ENCODE data around the gene OLIG1.
A peak's percentile ranks its signal among the peaks of the same experiment; 100 is the strongest.

OLIG1 gene

DNA sequence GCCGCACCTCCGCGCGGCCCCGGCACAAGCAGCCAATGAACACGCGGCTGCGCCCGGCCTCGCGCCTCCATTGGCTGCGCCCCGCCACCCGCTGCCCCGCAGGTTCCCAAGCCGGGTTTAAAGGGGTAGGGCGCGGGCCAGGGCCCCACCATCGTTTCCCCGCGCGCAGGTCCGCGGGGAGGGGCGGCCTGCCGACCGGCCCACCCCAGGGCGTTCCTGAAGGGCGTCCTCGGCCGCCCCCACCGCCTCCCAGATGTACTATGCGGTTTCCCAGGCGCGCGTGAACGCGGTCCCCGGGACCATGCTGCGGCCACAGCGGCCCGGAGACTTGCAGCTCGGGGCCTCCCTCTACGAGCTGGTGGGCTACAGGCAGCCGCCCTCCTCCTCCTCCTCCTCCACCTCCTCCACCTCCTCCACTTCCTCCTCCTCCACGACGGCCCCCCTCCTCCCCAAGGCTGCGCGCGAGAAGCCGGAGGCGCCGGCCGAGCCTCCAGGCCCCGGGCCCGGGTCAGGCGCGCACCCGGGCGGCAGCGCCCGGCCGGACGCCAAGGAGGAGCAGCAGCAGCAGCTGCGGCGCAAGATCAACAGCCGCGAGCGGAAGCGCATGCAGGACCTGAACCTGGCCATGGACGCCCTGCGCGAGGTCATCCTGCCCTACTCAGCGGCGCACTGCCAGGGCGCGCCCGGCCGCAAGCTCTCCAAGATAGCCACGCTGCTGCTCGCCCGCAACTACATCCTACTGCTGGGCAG lies at the start of gene OLIG1:
Gene OLIG1 (plus strand): TSS at position 148 of the 750 bp plus-strand sequence. CDS start 106 bp downstream, at position 254.
- DNase-seq (ENCODE audit: low read depth), result peak; percentile 56

DNA sequence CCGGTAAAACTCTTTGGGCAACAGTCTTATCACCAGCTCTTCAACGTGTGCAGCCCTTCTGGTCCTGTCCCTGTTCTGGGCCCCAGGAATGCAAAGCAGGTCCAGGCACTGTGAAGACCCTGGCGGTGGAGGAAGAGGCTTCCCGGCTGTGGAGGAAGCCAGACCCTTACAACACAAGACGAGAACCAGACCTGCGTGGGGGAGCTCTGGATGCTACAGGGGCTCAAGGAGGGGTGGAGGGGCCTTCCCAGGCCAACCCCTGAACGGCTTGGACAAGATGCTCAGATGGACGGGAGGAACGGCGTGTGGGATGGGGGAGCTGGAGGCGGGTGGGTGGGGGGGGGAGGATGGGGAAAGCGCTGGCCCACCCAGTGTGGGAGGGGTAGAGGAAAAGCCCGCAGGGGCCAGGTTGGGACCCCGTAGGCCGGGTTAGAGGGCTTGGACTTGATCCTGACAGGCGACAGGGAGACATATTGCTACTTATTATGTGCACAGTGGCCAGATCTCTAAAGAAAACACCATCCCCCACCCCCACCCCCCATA lies 49.3 kb upstream of the OLIG1 start:
- DNase-seq (ENCODE audit: low read depth), result no peak

DNA sequence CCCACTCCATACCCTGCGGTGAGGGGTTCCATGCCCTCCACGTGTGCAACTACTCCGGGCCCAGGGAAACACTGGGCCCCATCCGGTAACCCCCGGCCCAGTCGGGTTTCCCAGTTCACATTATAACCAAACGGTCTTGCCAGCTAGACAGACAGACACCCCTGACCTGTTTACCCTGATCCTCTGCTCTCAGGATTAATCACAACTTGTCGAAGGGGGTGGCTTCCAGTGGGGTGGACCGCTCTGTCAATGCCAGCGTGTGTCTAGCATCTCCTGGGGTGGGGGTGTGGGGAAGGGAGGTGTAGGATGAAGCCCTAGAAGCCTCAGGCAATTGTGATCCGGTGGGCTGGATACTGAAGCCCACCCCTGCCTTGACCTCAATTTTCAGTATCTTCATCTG lies 48.8 kb upstream of the OLIG1 start:
- DNase-seq (ENCODE audit: low read depth), result no peak

- DNase-seq (ENCODE audit: low read depth), result no peak
Measured at GRCh38 chr21:33021667-33022066, 48.3 kb upstream of the OLIG1 start.

DNA sequence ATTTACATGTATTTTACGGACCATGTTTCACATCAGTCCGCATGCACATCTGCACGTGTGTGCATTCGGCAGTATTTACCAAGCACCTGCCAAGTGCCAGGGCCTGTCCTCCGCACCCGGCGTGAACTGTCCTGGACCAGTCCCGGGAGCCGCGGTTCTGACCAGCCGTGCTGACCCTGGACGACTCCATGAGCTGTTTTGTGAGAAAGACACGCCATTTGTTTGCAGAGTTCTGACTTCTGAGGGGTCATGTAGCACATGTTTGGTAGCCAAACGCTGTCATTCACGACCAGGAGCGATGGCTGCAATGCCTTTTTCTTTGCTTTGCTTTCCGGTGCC lies 47.5 kb upstream of the OLIG1 start:
- DNase-seq (ENCODE audit: low read depth), result no peak

DNA sequence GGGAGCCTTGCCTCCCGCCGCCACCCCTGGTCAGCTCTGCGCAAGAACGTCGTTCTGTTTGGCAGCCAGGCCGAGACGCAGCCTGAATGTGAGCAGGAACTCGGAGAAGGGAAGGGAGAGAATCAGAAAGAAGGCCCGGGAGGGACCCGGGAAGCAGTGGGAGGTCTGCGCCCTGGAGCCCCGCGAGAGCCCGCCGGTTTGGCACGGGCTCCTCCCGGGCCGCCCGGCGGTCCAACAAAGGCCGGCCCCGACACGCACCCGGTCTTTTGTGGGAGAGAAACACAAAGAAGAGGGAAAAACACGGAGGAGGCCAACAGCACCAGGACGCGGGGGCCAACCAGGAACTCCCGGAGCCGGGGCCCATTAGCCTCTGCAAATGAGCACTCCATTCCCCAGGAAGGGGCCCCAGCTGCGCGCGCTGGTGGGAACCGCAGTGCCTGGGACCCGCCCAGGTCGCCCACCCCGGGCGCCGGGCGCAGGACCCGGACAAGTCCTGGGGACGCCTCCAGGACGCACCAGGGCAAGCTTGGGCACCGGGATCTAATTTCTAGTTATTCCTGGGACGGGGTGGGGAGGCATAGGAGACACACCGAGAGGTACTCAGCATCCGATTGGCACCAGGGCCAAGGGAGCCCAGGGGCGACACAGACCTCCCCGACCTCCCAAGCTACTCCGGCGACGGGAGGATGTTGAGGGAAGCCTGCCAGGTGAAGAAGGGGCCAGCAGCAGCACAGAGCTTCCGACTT lies 46.9 kb upstream of the OLIG1 start:
- no peak for DNase-seq (ENCODE audit: low read depth)

GRCh38 chr21:33023574-33024200 lies 46.3 kb upstream of the OLIG1 start:
- no peak for DNase-seq (ENCODE audit: low read depth)

- DNase-seq (ENCODE audit: low read depth), result no peak
Measured at GRCh38 chr21:33024201-33025103, 45.5 kb upstream of the OLIG1 start.

- DNase-seq (ENCODE audit: low read depth), result no peak
Measured at GRCh38 chr21:33025106-33025488, 44.8 kb upstream of the OLIG1 start.

DNA sequence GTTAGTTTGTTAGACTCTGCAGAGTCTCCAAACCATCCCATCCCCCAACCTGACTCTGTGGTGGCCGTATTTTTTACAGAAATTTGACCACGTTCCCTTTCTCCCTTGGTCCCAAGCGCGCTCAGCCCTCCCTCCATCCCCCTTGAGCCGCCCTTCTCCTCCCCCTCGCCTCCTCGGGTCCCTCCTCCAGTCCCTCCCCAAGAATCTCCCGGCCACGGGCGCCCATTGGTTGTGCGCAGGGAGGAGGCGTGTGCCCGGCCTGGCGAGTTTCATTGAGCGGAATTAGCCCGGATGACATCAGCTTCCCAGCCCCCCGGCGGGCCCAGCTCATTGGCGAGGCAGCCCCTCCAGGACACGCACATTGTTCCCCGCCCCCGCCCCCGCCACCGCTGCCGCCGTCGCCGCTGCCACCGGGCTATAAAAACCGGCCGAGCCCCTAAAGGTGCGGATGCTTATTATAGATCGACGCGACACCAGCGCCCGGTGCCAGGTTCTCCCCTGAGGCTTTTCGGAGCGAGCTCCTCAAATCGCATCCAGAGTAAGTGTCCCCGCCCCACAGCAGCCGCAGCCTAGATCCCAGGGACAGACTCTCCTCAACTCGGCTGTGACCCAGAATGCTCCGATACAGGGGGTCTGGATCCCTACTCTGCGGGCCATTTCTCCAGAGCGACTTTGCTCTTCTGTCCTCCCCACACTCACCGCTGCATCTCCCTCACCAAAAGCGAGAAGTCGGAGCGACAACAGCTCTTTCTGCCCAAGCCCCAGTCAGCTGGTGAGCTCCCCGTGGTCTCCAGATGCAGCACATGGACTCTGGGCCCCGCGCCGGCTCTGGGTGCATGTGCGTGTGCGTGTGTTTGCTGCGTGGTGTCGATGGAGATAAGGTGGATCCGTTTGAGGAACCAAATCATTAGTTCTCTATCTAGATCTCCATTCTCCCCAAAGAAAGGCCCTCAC lies 44.2 kb upstream of the OLIG1 start, which contains the start of gene OLIG2:
Gene OLIG2 (plus strand): TSS at position 447 of the 954 bp plus-strand sequence. CDS start 928 bp downstream, outside the sequence.
- DNase-seq (ENCODE audit: low read depth), result peak; percentile 18

DNA sequence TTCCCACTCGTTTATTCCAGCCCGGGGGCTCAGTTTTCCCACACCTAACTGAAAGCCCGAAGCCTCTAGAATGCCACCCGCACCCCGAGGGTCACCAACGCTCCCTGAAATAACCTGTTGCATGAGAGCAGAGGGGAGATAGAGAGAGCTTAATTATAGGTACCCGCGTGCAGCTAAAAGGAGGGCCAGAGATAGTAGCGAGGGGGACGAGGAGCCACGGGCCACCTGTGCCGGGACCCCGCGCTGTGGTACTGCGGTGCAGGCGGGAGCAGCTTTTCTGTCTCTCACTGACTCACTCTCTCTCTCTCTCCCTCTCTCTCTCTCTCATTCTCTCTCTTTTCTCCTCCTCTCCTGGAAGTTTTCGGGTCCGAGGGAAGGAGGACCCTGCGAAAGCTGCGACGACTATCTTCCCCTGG lies 43.5 kb upstream of the OLIG1 start:
- no peak for DNase-seq (ENCODE audit: low read depth)

- DNase-seq (ENCODE audit: low read depth), result no peak
Measured at GRCh38 chr21:33026878-33027400, 43.0 kb upstream of the OLIG1 start.

DNA sequence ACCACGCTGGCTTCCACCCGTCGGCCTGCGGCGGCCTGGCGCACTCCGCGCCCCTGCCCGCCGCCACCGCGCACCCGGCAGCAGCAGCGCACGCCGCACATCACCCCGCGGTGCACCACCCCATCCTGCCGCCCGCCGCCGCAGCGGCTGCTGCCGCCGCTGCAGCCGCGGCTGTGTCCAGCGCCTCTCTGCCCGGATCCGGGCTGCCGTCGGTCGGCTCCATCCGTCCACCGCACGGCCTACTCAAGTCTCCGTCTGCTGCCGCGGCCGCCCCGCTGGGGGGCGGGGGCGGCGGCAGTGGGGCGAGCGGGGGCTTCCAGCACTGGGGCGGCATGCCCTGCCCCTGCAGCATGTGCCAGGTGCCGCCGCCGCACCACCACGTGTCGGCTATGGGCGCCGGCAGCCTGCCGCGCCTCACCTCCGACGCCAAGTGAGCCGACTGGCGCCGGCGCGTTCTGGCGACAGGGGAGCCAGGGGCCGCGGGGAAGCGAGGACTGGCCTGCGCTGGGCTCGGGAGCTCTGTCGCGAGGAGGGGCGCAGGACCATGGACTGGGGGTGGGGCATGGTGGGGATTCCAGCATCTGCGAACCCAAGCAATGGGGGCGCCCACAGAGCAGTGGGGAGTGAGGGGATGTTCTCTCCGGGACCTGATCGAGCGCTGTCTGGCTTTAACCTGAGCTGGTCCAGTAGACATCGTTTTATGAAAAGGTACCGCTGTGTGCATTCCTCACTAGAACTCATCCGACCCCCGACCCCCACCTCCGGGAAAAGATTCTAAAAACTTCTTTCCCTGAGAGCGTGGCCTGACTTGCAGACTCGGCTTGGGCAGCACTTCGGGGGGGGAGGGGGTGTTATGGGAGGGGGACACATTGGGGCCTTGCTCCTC lies 42.3 kb upstream of the OLIG1 start:
- no peak for DNase-seq (ENCODE audit: low read depth)

DNA sequence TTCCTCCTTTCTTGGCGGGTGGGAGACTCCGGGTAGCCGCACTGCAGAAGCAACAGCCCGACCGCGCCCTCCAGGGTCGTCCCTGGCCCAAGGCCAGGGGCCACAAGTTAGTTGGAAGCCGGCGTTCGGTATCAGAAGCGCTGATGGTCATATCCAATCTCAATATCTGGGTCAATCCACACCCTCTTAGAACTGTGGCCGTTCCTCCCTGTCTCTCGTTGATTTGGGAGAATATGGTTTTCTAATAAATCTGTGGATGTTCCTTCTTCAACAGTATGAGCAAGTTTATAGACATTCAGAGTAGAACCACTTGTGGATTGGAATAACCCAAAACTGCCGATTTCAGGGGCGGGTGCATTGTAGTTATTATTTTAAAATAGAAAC lies 41.7 kb upstream of the OLIG1 start:
- DNase-seq (ENCODE audit: low read depth), result no peak

DNA sequence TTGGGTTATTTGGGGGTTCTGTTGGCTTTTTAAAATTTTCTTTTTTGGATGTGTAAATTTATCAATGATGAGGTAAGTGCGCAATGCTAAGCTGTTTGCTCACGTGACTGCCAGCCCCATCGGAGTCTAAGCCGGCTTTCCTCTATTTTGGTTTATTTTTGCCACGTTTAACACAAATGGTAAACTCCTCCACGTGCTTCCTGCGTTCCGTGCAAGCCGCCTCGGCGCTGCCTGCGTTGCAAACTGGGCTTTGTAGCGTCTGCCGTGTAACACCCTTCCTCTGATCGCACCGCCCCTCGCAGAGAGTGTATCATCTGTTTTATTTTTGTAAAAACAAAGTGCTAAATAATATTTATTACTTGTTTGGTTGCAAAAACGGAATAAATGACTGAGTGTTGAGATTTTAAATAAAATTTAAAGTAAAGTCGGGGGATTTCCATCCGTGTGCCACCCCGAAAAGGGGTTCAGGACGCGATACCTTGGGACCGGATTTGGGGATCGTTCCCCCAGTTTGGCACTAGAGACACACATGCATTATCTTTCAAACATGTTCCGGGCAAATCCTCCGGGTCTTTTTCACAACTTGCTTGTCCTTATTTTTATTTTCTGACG lies 41.1 kb upstream of the OLIG1 start:
- DNase-seq (ENCODE audit: low read depth), result no peak

GRCh38 chr21:33029385-33029921 lies 40.5 kb upstream of the OLIG1 start:
- no peak for DNase-seq (ENCODE audit: low read depth)

DNA sequence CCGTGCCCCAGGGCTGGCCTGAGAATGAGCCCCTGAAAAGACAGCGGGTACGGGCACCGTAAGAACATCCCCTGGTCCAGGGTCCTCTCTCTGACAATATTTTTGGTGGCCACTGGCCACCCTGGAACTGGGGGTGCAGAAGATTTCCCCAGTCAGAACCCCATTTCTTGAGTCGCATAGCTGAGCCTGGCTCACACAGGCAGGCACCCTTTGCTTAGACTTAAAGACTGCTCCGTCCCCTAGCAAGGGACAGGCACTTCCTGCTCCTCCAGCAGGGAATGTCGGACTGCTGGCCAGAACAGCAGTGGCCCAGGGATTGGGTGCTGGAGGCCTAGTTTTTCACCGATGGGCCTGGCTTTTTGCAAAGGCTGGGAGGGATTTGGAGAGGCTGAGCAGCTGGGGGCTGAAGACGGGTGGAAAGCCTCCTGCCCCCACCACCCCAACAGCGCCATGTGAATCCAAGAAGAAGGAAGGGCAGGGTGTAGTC lies 39.9 kb upstream of the OLIG1 start:
- DNase-seq (ENCODE audit: low read depth), result no peak

DNA sequence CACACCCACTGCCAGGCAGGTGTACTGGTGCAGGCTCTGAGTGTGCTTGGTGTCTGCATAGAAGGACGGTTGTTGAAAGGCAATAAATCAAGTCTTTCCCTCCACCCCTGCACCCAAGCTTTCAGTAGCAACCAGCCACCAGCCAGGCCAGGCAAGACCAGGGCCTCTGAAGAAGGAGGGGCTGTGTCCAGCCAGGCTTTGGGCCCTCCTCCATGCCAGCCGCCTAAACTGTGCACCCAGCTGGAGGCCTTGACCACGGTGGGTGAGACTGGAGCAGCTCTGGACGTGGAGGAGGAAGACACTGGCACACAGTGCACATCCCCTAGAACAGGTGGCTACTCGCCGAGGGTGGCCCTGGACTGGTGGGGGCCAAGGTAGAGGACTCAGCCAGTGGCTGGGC lies 39.3 kb upstream of the OLIG1 start:
- no peak for DNase-seq (ENCODE audit: low read depth)

Data from CMK (cell line).